ENCODE data around the gene SPACA9. TPM values are rescaled to one million over a fixed set of nuclear protein-coding genes. Genes with fewer than 3 reads are reported as not detected.

The SPACA9 gene
- total and polyA plus RNA-seq, 8 donors: 1.0 to 3.6 (median 2.2) TPM

- no peak for DNase-seq
- H3K27me3 ChIP-seq: no peaks in the 10 kb centered on the region
- H3K27ac ChIP-seq: no peak overlapping the region
- WGBS, 2 donors: 90 to 96% methylated on average over 9 of the region's 9 CpGs
- no peaks in the 10 kb centered on the region for H3K4me1 ChIP-seq
- no peaks in the 10 kb centered on the region for H3K9me3 ChIP-seq
- intact Hi-C loops (cut with DNase I): no loop called here
- no peak for ATAC-seq
- no peak for TF ChIP-seq CTCF (IDR thresholded peaks at IDR 0.05)
- H3K4me3 ChIP-seq: no peak overlapping the region
- no peaks in the 10 kb centered on the region for H3K36me3 ChIP-seq
- FAIRE-seq: no peak
Measured at GRCh38 chr9:132869266-132869665, 9.4 kb upstream of the SPACA9 start.

GRCh38 chr9:132873403-132873802 is 5.3 kb upstream of the SPACA9 start:
- 78 to 89% methylated on average over 7 of the region's 7 CpGs for WGBS, 2 donors
- intact Hi-C loops (cut with DNase I): no loop called here
- ATAC-seq (no peak), FAIRE-seq (no peak), DNase-seq (no peak)
- Histone ChIP-seq H3K36me3 (no peaks in the 10 kb centered on the region), H3K27ac (no peak overlapping the region), H3K27me3 (no peaks in the 10 kb centered on the region), H3K9me3 (no peaks in the 10 kb centered on the region), H3K4me1 (peaks cover 0 to 4% (median 0%) of the 10 kb centered on the region in 3 donors), H3K4me3 (no peak overlapping the region)
- TF ChIP-seq CTCF (IDR thresholded peaks at IDR 0.05): no peak

- WGBS, 2 donors: 71 to 82% methylated on average over 5 of the region's 5 CpGs
- DNase-seq: no peak
Measured at GRCh38 chr9:132875159-132875558, 3.5 kb upstream of the SPACA9 start.

GRCh38 chr9:132876849-132877248 is 1.8 kb upstream of the SPACA9 start:
- Histone ChIP-seq H3K27ac (no peak overlapping the region), H3K36me3 (no peaks in the 10 kb centered on the region), H3K9me3 (no peaks in the 10 kb centered on the region), H3K4me1 (peaks cover 0 to 4% (median 0%) of the 10 kb centered on the region in 3 donors), H3K4me3 (no peak overlapping the region), H3K27me3 (no peaks in the 10 kb centered on the region)
- no peak for TF ChIP-seq CTCF (IDR thresholded peaks at IDR 0.05)
- intact Hi-C loops (cut with DNase I): no loop called here
- ATAC-seq (no peak), FAIRE-seq (no peak), DNase-seq (no peak)
- 79 to 84% methylated on average over 3 of the region's 3 CpGs for WGBS, 2 donors

More at GRCh38 chr9:132875159-132875558, 3.5 kb upstream of the SPACA9 start:
- Histone ChIP-seq H3K27me3 (no peaks in the 10 kb centered on the region), H3K4me1 (peaks cover 0 to 4% (median 0%) of the 10 kb centered on the region in 3 donors), H3K36me3 (no peaks in the 10 kb centered on the region), H3K4me3 (no peak overlapping the region), H3K27ac (no peak overlapping the region), H3K9me3 (no peaks in the 10 kb centered on the region)
- no peak for TF ChIP-seq CTCF (IDR thresholded peaks at IDR 0.05)
- FAIRE-seq (no peak), ATAC-seq (no peak)
- intact Hi-C loops (cut with DNase I): no loop called here

GRCh38 chr9:132877458-132877823 is 1.3 kb upstream of the SPACA9 start:
- H3K27me3 ChIP-seq: no peaks in the 10 kb centered on the region
- peaks cover 0 to 4% (median 0%) of the 10 kb centered on the region in 3 donors for H3K4me1 ChIP-seq
- TF ChIP-seq CTCF (IDR thresholded peaks at IDR 0.05): no peak
- H3K9me3 ChIP-seq: no peaks in the 10 kb centered on the region
- peak overlapping the region; percentile 54 to 99 (median 76) for H3K4me3 ChIP-seq
- H3K27ac ChIP-seq: no peak overlapping the region
- H3K36me3 ChIP-seq: no peaks in the 10 kb centered on the region
- WGBS, 2 donors: 45% methylated on average over 14 of the region's 14 CpGs
- DNase-seq: peak in 2 of 6 donors; percentile 14 to 17
- ATAC-seq: no peak
- no peak for FAIRE-seq
- intact Hi-C loops (cut with DNase I): no loop called here
